ENCODE measurements around the gene HES3. TPM values are rescaled to one million over a fixed set of nuclear protein-coding genes. Genes with fewer than 3 reads are reported as not detected.

HES3 gene
- total and polyA plus RNA-seq, 10 of the 15 experiments (the other 5 are each of a cell fraction or from before 2014, with no cell fraction given), result not detected

DNA sequence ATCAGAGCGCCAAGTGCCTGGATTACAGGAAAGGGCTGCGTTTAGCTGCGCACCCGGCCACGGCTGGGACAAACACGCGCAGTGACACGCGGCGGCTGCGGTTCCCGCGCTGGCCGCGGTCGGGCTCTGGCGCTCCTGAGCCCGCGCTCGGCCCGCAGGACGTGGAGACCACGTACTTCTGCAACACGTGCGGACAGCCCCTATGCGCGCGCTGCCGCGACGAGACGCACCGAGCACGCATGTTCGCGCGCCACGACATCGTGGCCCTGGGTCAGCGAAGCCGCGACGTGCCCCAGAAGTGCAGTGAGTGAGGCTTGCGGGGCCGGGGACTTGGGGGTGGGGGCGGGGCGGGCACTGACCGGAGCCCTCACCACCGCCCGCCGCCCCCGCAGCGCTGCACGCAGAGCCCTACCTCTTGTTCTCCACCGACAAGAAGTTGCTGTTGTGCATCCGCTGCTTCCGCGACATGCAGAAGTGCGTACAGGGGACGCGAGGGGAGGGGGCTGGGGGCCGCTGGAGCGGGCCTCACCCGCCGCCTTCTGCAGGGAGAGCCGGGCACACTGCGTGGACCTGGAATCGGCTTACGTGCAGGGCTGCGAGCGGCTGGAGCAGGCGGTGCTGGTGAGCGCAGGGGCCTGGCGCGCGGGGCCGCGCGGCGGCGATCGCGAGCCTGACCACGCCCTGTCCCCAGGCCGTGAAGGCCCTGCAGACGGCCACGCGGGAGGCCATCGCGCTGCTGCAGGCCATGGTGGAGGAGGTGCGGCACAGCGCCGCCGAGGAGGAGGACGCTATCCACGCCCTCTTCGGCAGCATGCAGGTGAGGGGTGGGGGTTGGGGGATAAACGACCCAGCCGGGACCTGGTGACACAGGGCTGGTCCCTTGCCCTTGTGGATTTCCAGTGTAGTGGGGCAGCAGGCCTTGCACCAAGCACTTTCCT is 35.0 kb upstream of the HES3 start (continued):
- TF ChIP-seq ZNF384 (IDR thresholded peaks at IDR 0.05; ENCODE audit: borderline replicate concordance, low read depth, low read length) (no peak), FOS (IDR thresholded peaks at IDR 0.05; ENCODE audit: borderline replicate concordance, extremely low read depth, insufficient read length) (no peak), POLR2AphosphoS5 (IDR thresholded peaks at IDR 0.05; ENCODE audit: low read length) (no peak), LARP7 (IDR thresholded peaks at IDR 0.05) (peak; percentile 64), NFIC (IDR thresholded peaks at IDR 0.05; ENCODE audit: low read depth, low read length) (no peak), RUNX3 (IDR thresholded peaks at IDR 0.05; ENCODE audit: low read length) (peak; percentile 74), EZH2 (IDR thresholded peaks at IDR 0.05; ENCODE audit: borderline replicate concordance, control insufficient read depth, low read depth, low read length) (no peak), KLF5 (IDR thresholded peaks at IDR 0.05; ENCODE audit: partially characterized antibody) (no peak), SUPT20H (IDR thresholded peaks at IDR 0.05; ENCODE audit: borderline replicate concordance, control insufficient read depth, low read depth, low read length) (no peak), IKZF1 (conservative IDR thresholded peaks at IDR 0.05) (peak; percentile 20; the same call in 1 of the 2 replicates), ZNF622 (IDR thresholded peaks at IDR 0.05) (no peak), HDGF (IDR thresholded peaks at IDR 0.05) (peak; percentile 76; the same call in 1 of the 2 replicates), MXI1 (IDR thresholded peaks at IDR 0.05; ENCODE audit: low read depth, low read length) (peak; percentile 51), NR2F1 (conservative IDR thresholded peaks at IDR 0.05) (0 out of 2 replicates have a peak, but pooled peaks have one; percentile 26), EGR1 (IDR thresholded peaks at IDR 0.05; ENCODE audit: borderline replicate concordance in 1 of 2, low read depth in 2 of 2, low read length in 2 of 2) (peak in 1 of 2 experiments; percentile 79; a peak in 2 of 3 replicates), MTA3 (IDR thresholded peaks at IDR 0.05; ENCODE audit: borderline replicate concordance, low read length) (no peak), SRF (IDR thresholded peaks at IDR 0.05; ENCODE audit: low read depth in 2 of 2, low read length in 2 of 2) (no peak), EP300 (IDR thresholded peaks at IDR 0.05; ENCODE audit: borderline replicate concordance in 1 of 2, control insufficient read depth in 1 of 2, low read depth in 2 of 2, low read length in 2 of 2) (no peak), GATAD2B (conservative IDR thresholded peaks at IDR 0.05; ENCODE audit: low read depth) (peak; percentile 21; the same call in 1 of the 2 replicates), BACH1 (IDR thresholded peaks at IDR 0.05; ENCODE audit: borderline replicate concordance) (peak; percentile 56; the same call in 1 of the 2 replicates), POLR2A (IDR thresholded peaks at IDR 0.05; ENCODE audit: low read depth, low read length) (peak; percentile 48), DPF2 (IDR thresholded peaks at IDR 0.05) (peak; percentile 52), TCF7 (IDR thresholded peaks at IDR 0.05; ENCODE audit: borderline replicate concordance) (no peak)
- TF ChIP-seq, protein P1, sequence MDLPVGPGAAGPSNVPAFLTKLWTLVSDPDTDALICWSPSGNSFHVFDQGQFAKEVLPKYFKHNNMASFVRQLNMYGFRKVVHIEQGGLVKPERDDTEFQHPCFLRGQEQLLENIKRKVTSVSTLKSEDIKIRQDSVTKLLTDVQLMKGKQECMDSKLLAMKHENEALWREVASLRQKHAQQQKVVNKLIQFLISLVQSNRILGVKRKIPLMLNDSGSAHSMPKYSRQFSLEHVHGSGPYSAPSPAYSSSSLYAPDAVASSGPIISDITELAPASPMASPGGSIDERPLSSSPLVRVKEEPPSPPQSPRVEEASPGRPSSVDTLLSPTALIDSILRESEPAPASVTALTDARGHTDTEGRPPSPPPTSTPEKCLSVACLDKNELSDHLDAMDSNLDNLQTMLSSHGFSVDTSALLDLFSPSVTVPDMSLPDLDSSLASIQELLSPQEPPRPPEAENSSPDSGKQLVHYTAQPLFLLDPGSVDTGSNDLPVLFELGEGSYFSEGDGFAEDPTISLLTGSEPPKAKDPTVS (IDR thresholded peaks at IDR 0.05; ENCODE audit: low read depth, low read length), result no peak
- TF ChIP-seq, protein P2, sequence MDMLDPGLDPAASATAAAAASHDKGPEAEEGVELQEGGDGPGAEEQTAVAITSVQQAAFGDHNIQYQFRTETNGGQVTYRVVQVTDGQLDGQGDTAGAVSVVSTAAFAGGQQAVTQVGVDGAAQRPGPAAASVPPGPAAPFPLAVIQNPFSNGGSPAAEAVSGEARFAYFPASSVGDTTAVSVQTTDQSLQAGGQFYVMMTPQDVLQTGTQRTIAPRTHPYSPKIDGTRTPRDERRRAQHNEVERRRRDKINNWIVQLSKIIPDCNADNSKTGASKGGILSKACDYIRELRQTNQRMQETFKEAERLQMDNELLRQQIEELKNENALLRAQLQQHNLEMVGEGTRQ (IDR thresholded peaks at IDR 0.05; ENCODE audit: borderline replicate concordance, low read depth, low read length), result no peak
- TF ChIP-seq, protein P3, sequence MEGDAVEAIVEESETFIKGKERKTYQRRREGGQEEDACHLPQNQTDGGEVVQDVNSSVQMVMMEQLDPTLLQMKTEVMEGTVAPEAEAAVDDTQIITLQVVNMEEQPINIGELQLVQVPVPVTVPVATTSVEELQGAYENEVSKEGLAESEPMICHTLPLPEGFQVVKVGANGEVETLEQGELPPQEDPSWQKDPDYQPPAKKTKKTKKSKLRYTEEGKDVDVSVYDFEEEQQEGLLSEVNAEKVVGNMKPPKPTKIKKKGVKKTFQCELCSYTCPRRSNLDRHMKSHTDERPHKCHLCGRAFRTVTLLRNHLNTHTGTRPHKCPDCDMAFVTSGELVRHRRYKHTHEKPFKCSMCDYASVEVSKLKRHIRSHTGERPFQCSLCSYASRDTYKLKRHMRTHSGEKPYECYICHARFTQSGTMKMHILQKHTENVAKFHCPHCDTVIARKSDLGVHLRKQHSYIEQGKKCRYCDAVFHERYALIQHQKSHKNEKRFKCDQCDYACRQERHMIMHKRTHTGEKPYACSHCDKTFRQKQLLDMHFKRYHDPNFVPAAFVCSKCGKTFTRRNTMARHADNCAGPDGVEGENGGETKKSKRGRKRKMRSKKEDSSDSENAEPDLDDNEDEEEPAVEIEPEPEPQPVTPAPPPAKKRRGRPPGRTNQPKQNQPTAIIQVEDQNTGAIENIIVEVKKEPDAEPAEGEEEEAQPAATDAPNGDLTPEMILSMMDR (IDR thresholded peaks at IDR 0.05 in 2 of 3, conservative IDR thresholded peaks at IDR 0.05 in 1 of 3; ENCODE audit: control insufficient read depth in 2 of 3, extremely low read depth in 1 of 3, insufficient read depth in 1 of 3, low read depth in 3 of 3, low read length in 3 of 3), result peak; percentile 41 to 65 (median 60)

Measured in GM12878 (cell line).